Neural cell (in vitro differentiated cells): ENCODE data around the gene DNM3. TPM values are rescaled to one million over a fixed set of nuclear protein-coding genes. Genes with fewer than 3 reads are reported as not detected.

Source experiments
- H2AFZ ChIP-seq: fragments of 200-600, 300-800 bp; sonication (generic), shearing (Covaris generic); 2 replicates; pipeline ENCODE4 v1.6.0; 2014; ENCODE audit warnings: low read depth, mild to moderate bottlenecking, antibody characterized with exemption, low read length, moderate library complexity
- H3F3A ChIP-seq: fragments of 200-600 bp; shearing (Covaris generic); 2 replicates; pipeline ENCODE4 v1.6.1; 2016; ENCODE audit warnings: mild to moderate bottlenecking, moderate library complexity, mixed read lengths, antibody characterized with exemption, low read length; ENCODE audit not compliant: insufficient read depth, poor library complexity, severe bottlenecking
- H3K27ac ChIP-seq: fragments of 200-600, 300-800 bp; sonication (generic), shearing (Covaris generic); 2 replicates; pipeline ENCODE4 v1.5.1; 2014; ENCODE audit warnings: mild to moderate bottlenecking, low read length, moderate library complexity
- H3K27me3 ChIP-seq: fragments of 300-800, 200-600 bp; sonication (generic), shearing (Covaris generic); 2 replicates; pipeline ENCODE4 v1.6.0; 2014; ENCODE audit warnings: mild to moderate bottlenecking, low read depth, low read length, moderate library complexity; ENCODE audit not compliant: insufficient read depth
- H3K36me3 ChIP-seq: fragments of 300-800, 200-600 bp; sonication (generic), shearing (Covaris generic); 2 replicates; pipeline ENCODE4 v1.5.1; 2014; ENCODE audit warnings: mild to moderate bottlenecking, antibody characterized with exemption, low read length, moderate library complexity; ENCODE audit not compliant: insufficient read depth
- H3K4me2 ChIP-seq: fragments of 300-800, 200-600 bp; sonication (generic), shearing (Covaris generic); 2 replicates; pipeline ENCODE4 v1.6.0; 2014; ENCODE audit warnings: mild to moderate bottlenecking, low read length
- H3K4me3 ChIP-seq: fragments of 300-800, 200-600 bp; sonication (generic), shearing (Covaris generic); 2 replicates; pipeline ENCODE4 v1.5.1; 2014; ENCODE audit warnings: mild to moderate bottlenecking, low read length, moderate library complexity
- H3K79me2 ChIP-seq: fragments of 200-600 bp; shearing (Covaris generic); replicated peaks from 2 replicates; pipeline ENCODE4 v1.6.0; 2014; ENCODE audit warnings: mild to moderate bottlenecking, low read length, moderate library complexity; ENCODE audit not compliant: insufficient read depth
- H3K9ac ChIP-seq: fragments of 300-800, 200-600 bp; sonication (generic), shearing (Covaris generic); 2 replicates; pipeline ENCODE4 v1.6.1; 2016; ENCODE audit warnings: mild to moderate bottlenecking, low read length, mixed read lengths
- H3K9me2 ChIP-seq: fragments of 200-600 bp; shearing (Covaris generic); 2 replicates; pipeline ENCODE4 v1.6.1; 2016; ENCODE audit warnings: mild to moderate bottlenecking, low read length, mixed read lengths; ENCODE audit not compliant: insufficient read depth
- H3K9me3 ChIP-seq: fragments of 200-600, 300-800 bp; sonication (generic), shearing (Covaris generic); 2 replicates; pipeline ENCODE4 v1.6.1; 2016; ENCODE audit warnings: mild to moderate bottlenecking, mixed run types, low read length, moderate library complexity, mixed read lengths
- H4K20me1 ChIP-seq: fragments of 200-600 bp; shearing (Covaris generic); 2 replicates; pipeline ENCODE4 v1.6.1; 2016; ENCODE audit warnings: mild to moderate bottlenecking, mixed run types; ENCODE audit not compliant: insufficient read depth
- EP300 ChIP-seq: fragments of 450-650 bp; conservative IDR thresholded peaks from 2 replicates; pipeline ENCODE4 v1.6.1; 2014; ENCODE audit warnings: antibody characterized with exemption, mild to moderate bottlenecking, moderate library complexity; ENCODE audit not compliant: poor library complexity, severe bottlenecking
- EZH2 ChIP-seq: fragments of 200-600, 300-800 bp; shearing (Covaris generic), sonication (generic); IDR thresholded peaks from 2 replicates; pipeline ENCODE4 v1.6.1; 2014; ENCODE audit warnings: antibody characterized with exemption, low read length, borderline replicate concordance, mild to moderate bottlenecking; ENCODE audit not compliant: insufficient read depth, poor library complexity, severe bottlenecking
- MXI1 ChIP-seq: fragments of 450-650 bp; conservative IDR thresholded peaks from 2 replicates; pipeline ENCODE4 v1.6.1; 2014; ENCODE audit warnings: antibody characterized with exemption, mild to moderate bottlenecking; ENCODE audit not compliant: poor library complexity, severe bottlenecking
- POLR2AphosphoS5 ChIP-seq: IDR thresholded peaks from 2 replicates; pipeline ENCODE4 v1.6.1; 2012
- RAD21 ChIP-seq: fragments of 450-650 bp; conservative IDR thresholded peaks from 2 replicates; pipeline ENCODE4 v1.6.1; 2014; ENCODE audit warnings: antibody characterized with exemption, mild to moderate bottlenecking, moderate library complexity
- SMC3 ChIP-seq: fragments of 450-650 bp; conservative IDR thresholded peaks from 2 replicates; pipeline ENCODE4 v1.6.1; 2014; ENCODE audit warnings: antibody characterized with exemption, mild to moderate bottlenecking, moderate library complexity; ENCODE audit not compliant: poor library complexity
- TAF1 ChIP-seq: IDR thresholded peaks from 2 replicates; pipeline ENCODE4 v1.6.1; 2012; ENCODE audit warnings: low read depth
- polyA plus RNA-seq: library from polyadenylated mRNA; depleted of rRNA; stranded (reverse); fragments of >200 nt; gene quantifications from 2 replicates; pipeline ENCODE4 v1.2.3, GENCODE V29; 2014
- TF ChIP-seq, protein P1 (sequence below): fragments of 450-650 bp; IDR thresholded peaks from 2 replicates; pipeline ENCODE4 v1.5.1; 2014; ENCODE audit warnings: antibody characterized with exemption, mild to moderate bottlenecking, moderate library complexity; ENCODE audit not compliant: poor library complexity, severe bottlenecking
- TF ChIP-seq, protein P2 (sequence below): IDR thresholded peaks from 2 replicates; pipeline ENCODE4 v1.6.1; 2012; ENCODE audit warnings: borderline replicate concordance

Gene DNM3
- polyA plus RNA-seq, 1 donor from 2014 or later = 37.1 TPM

DNA sequence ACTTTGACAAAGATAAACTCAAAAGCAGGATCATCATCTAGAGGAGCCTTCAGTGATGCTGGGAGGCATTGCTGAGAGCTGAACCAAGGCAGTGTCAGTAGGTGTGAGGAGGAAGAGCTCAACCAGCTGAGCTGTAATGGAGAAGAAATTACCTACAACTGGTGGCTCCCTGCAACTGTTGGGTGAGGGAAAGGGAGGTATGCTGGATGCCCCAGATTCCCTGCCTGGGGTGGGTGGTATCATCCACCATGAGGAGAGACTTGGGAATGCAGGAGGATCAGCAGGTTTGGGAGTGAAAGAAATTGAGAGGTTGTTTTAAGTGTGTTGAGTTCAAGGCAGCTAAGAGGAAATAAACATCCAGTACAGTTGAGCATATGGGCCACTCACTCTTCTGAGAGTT lies 199.8 kb downstream of the DNM3 start:
- H3K4me3 ChIP-seq = no peak overlapping the region
- H3K4me2 ChIP-seq = no peak overlapping the region
- H3K9ac ChIP-seq = no peak overlapping the region
- H3K27me3 ChIP-seq = no peaks in the 10 kb centered on the region
- no peaks in the 10 kb centered on the region for H4K20me1 ChIP-seq
- H3K79me2 ChIP-seq = no peaks in the 10 kb centered on the region
- TF ChIP-seq POLR2AphosphoS5 = no peak
- TF ChIP-seq, protein P1, sequence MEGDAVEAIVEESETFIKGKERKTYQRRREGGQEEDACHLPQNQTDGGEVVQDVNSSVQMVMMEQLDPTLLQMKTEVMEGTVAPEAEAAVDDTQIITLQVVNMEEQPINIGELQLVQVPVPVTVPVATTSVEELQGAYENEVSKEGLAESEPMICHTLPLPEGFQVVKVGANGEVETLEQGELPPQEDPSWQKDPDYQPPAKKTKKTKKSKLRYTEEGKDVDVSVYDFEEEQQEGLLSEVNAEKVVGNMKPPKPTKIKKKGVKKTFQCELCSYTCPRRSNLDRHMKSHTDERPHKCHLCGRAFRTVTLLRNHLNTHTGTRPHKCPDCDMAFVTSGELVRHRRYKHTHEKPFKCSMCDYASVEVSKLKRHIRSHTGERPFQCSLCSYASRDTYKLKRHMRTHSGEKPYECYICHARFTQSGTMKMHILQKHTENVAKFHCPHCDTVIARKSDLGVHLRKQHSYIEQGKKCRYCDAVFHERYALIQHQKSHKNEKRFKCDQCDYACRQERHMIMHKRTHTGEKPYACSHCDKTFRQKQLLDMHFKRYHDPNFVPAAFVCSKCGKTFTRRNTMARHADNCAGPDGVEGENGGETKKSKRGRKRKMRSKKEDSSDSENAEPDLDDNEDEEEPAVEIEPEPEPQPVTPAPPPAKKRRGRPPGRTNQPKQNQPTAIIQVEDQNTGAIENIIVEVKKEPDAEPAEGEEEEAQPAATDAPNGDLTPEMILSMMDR = no peak
- no peak for TF ChIP-seq EP300
- TF ChIP-seq MXI1 = no peak
- no peak for TF ChIP-seq TAF1
- no peak for TF ChIP-seq RAD21
- TF ChIP-seq, protein P2, sequence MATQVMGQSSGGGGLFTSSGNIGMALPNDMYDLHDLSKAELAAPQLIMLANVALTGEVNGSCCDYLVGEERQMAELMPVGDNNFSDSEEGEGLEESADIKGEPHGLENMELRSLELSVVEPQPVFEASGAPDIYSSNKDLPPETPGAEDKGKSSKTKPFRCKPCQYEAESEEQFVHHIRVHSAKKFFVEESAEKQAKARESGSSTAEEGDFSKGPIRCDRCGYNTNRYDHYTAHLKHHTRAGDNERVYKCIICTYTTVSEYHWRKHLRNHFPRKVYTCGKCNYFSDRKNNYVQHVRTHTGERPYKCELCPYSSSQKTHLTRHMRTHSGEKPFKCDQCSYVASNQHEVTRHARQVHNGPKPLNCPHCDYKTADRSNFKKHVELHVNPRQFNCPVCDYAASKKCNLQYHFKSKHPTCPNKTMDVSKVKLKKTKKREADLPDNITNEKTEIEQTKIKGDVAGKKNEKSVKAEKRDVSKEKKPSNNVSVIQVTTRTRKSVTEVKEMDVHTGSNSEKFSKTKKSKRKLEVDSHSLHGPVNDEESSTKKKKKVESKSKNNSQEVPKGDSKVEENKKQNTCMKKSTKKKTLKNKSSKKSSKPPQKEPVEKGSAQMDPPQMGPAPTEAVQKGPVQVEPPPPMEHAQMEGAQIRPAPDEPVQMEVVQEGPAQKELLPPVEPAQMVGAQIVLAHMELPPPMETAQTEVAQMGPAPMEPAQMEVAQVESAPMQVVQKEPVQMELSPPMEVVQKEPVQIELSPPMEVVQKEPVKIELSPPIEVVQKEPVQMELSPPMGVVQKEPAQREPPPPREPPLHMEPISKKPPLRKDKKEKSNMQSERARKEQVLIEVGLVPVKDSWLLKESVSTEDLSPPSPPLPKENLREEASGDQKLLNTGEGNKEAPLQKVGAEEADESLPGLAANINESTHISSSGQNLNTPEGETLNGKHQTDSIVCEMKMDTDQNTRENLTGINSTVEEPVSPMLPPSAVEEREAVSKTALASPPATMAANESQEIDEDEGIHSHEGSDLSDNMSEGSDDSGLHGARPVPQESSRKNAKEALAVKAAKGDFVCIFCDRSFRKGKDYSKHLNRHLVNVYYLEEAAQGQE = no peak
- no peak for TF ChIP-seq EZH2
- TF ChIP-seq SMC3 = no peak
- no peaks in the 10 kb centered on the region for H3K9me2 ChIP-seq
- no peak overlapping the region for H2AFZ ChIP-seq
- H3K36me3 ChIP-seq = peaks cover 6% of the 10 kb centered on the region
- H3K9me3 ChIP-seq = no peaks in the 10 kb centered on the region
- no peak overlapping the region for H3K27ac ChIP-seq
- H3F3A ChIP-seq = no peaks in the 10 kb centered on the region

DNA sequence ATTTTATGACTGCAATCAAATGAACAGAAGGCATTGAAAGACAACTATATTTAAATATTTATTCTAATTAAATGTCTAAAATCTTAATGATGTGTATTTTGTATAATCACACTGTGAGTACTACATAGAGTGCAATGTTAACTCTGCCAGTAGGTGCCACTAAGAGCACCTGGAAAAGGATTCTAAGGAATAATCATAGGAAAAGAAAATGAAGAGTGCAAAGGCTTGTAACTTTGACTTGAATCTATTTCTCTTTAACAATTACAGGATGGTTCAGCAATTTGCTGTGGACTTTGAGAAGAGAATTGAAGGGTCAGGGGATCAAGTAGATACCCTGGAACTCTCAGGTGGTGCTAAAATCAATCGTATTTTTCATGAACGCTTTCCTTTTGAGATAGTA lies 200.4 kb downstream of the DNM3 start:
- Histone ChIP-seq H3K36me3 (peaks cover 6% of the 10 kb centered on the region), H3K27ac (no peak overlapping the region), H4K20me1 (no peaks in the 10 kb centered on the region), H3K9ac (no peak overlapping the region), H2AFZ (no peak overlapping the region), H3K9me3 (no peaks in the 10 kb centered on the region), H3K9me2 (no peaks in the 10 kb centered on the region), H3F3A (no peaks in the 10 kb centered on the region), H3K79me2 (no peaks in the 10 kb centered on the region), H3K4me2 (no peak overlapping the region), H3K27me3 (no peaks in the 10 kb centered on the region), H3K4me3 (no peak overlapping the region)
- peak; percentile 23 for TF ChIP-seq RAD21
- no peak for TF ChIP-seq SMC3
- TF ChIP-seq, protein P1 = peak; percentile 17
- TF ChIP-seq EZH2 = no peak
